Stimulated activated CD8-positive, alpha-beta memory T cell treated with anti-CD3 and anti-CD28 coated beads, Interleukin-2, amount 100 ng/mL, for 1 hour (primary cell): Measurements from ENCODE around the gene SESN1.
"Not testable (repeated sequence)": the region's sequence is repeated elsewhere in the genome, so short reads cannot be mapped to it uniquely, and the experiment has no call there.

Experiments
- DNase-seq, 2 donors: peaks; one replicate each; pipeline ENCODE4 v3.0.0-alpha.2; 2020; ENCODE audit warnings: low read depth in 2 of 2

The SESN1 gene

GRCh38 chr6:109094416-109095035, at the start of gene SESN1:
TSS of gene SESN1 (minus strand) at chr6:109094846. CDS start at chr6:109094073, 773 bp downstream.
- DNase-seq: peak; percentile 63 to 74

GRCh38 chr6:109143191-109143590, 48.5 kb upstream of the SESN1 start:
- no peak for DNase-seq

- not testable (repeated sequence) for DNase-seq
Observed at GRCh38 chr6:109142067-109142466, 47.4 kb upstream of the SESN1 start.

- DNase-seq: no peak
Observed at GRCh38 chr6:109139109-109139508, 44.5 kb upstream of the SESN1 start.

- not testable (repeated sequence) for DNase-seq
Observed at GRCh38 chr6:109136530-109136929, 41.9 kb upstream of the SESN1 start.

GRCh38 chr6:109136039-109136438, 41.4 kb upstream of the SESN1 start:
- not testable (repeated sequence) for DNase-seq

GRCh38 chr6:109135600-109135999, 41.0 kb upstream of the SESN1 start:
- DNase-seq: not testable (repeated sequence)

- DNase-seq: no peak
Observed at GRCh38 chr6:109130065-109130464, 35.4 kb upstream of the SESN1 start.

GRCh38 chr6:109125504-109125903, 30.9 kb upstream of the SESN1 start:
- DNase-seq: no peak

GRCh38 chr6:109124219-109124618, 29.6 kb upstream of the SESN1 start:
- no peak for DNase-seq

- no peak for DNase-seq
Observed at GRCh38 chr6:109121411-109121810, 26.8 kb upstream of the SESN1 start.

- no peak for DNase-seq
Observed at GRCh38 chr6:109118871-109119354, 24.3 kb upstream of the SESN1 start.

- no peak for DNase-seq
Observed at GRCh38 chr6:109118337-109118736, 23.7 kb upstream of the SESN1 start.

- no peak for DNase-seq
Observed at GRCh38 chr6:109117346-109118035, 22.8 kb upstream of the SESN1 start.

GRCh38 chr6:109112663-109113062, 18.0 kb upstream of the SESN1 start:
- not testable (repeated sequence) for DNase-seq

GRCh38 chr6:109109663-109110062, 15.0 kb upstream of the SESN1 start:
- DNase-seq: not testable (repeated sequence)

GRCh38 chr6:109105681-109106080, 11.0 kb upstream of the SESN1 start:
- DNase-seq: no peak

- DNase-seq: no peak
Observed at GRCh38 chr6:109104512-109104911, 9.9 kb upstream of the SESN1 start.

- DNase-seq: no peak
Observed at GRCh38 chr6:109103942-109104341, 9.3 kb upstream of the SESN1 start.

GRCh38 chr6:109102762-109103161, 8.1 kb upstream of the SESN1 start:
- DNase-seq: no peak

- no peak for DNase-seq
Observed at GRCh38 chr6:109097661-109098060, 3.0 kb upstream of the SESN1 start.

- no peak for DNase-seq
Observed at GRCh38 chr6:109096208-109096607, 1.6 kb upstream of the SESN1 start.

GRCh38 chr6:109095835-109096084, 1.1 kb upstream of the SESN1 start:
- no peak for DNase-seq
